ENCODE measurements around the gene SORT1. TPM values are rescaled to one million over a fixed set of nuclear protein-coding genes. Genes with fewer than 3 reads are reported as not detected.
A peak's percentile ranks its signal among the peaks of the same experiment; 100 is the strongest.

SORT1 gene
- total and polyA plus RNA-seq, 12 donors: 32.8 to 235 (median 119) TPM

GRCh38 chr1:109266965-109267364, 130.8 kb downstream of the SORT1 start:
- Histone ChIP-seq H3K27ac (no peak overlapping the region), H3K36me3 (no peaks in the 10 kb centered on the region), H3K27me3 (no peaks in the 10 kb centered on the region), H3K4me3 (no peak overlapping the region), H3K9me3 (no peaks in the 10 kb centered on the region), H3K4me1 (peaks cover 0 to 11% (median 0%) of the 10 kb centered on the region in 9 donors)
- WGBS, 2 donors: 85 to 94% methylated on average over 11 of the region's 11 CpGs
- TF ChIP-seq CTCF (IDR thresholded peaks at IDR 0.05): no peak
- no peak for ATAC-seq
- intact Hi-C loops (cut with DNase I): loop anchor here in 1 of 10 donors (10.0 kb wide), 1 partner anchor 268 kb away; the partner anchor contains the start of gene GPR61
- no peak for DNase-seq

GRCh38 chr1:109265741-109266330, 131.9 kb downstream of the SORT1 start:
- Histone ChIP-seq H3K4me1 (peaks cover 0 to 11% (median 0%) of the 10 kb centered on the region in 9 donors), H3K9me3 (no peaks in the 10 kb centered on the region), H3K4me3 (no peak overlapping the region), H3K27me3 (no peaks in the 10 kb centered on the region), H3K27ac (no peak overlapping the region), H3K36me3 (no peaks in the 10 kb centered on the region)
- ATAC-seq: no peak
- intact Hi-C loops (cut with DNase I): loop anchor here in 1 of 10 donors (10.0 kb wide), 1 partner anchor 269 kb away; the partner anchor contains the start of gene GPR61
- no peak for TF ChIP-seq CTCF (IDR thresholded peaks at IDR 0.05)
- WGBS, 2 donors: 92 to 96% methylated on average over 13 of the region's 13 CpGs
- DNase-seq: no peak

- no peak for ATAC-seq
- intact Hi-C loops (cut with DNase I): loop anchor here in 1 of 10 donors (10.0 kb wide), 1 partner anchor 270 kb away; the partner anchor contains the start of gene GPR61
Observed at GRCh38 chr1:109265016-109265415, 132.7 kb downstream of the SORT1 start.

GRCh38 chr1:109264379-109264755, 133.4 kb downstream of the SORT1 start:
- intact Hi-C loops (cut with DNase I): loop anchor here in 6 of 10 donors (5.0 to 10.0 kb wide), 4 partner anchors 133 to 270 kb away; partner anchors contain the start of genes SORT1 (in 2 of the 6) and GPR61 (in 1 of the 6)
- 78 to 83% methylated on average over 9 of the region's 9 CpGs for WGBS, 2 donors
- Histone ChIP-seq H3K4me1 (peaks cover 0 to 11% (median 0%) of the 10 kb centered on the region in 9 donors), H3K27ac (no peak overlapping the region), H3K4me3 (no peak overlapping the region), H3K9me3 (no peaks in the 10 kb centered on the region), H3K36me3 (no peaks in the 10 kb centered on the region), H3K27me3 (no peaks in the 10 kb centered on the region)
- no peak for TF ChIP-seq CTCF (IDR thresholded peaks at IDR 0.05)
- peak in 1 of 8 donors; percentile 17 for ATAC-seq
- no peak for DNase-seq

More at GRCh38 chr1:109265016-109265415, 132.7 kb downstream of the SORT1 start:
- 93 to 94% methylated on average over 4 of the region's 4 CpGs for WGBS, 2 donors
- no peak for TF ChIP-seq CTCF (IDR thresholded peaks at IDR 0.05)
- Histone ChIP-seq H3K9me3 (no peaks in the 10 kb centered on the region), H3K4me1 (peaks cover 0 to 11% (median 0%) of the 10 kb centered on the region in 9 donors), H3K27ac (no peak overlapping the region), H3K27me3 (no peaks in the 10 kb centered on the region), H3K4me3 (no peak overlapping the region), H3K36me3 (no peaks in the 10 kb centered on the region)
- no peak for DNase-seq

All from heart right ventricle (tissue), 16 donors.